Endothelial cell of hepatic sinusoid (primary cell): ENCODE data around the gene PIN4.

Source experiments
- in situ Hi-C: cut with HindIII; loops from 2 replicates; pipeline ENCODE4 v1.10.0; 2017; ENCODE audit warnings: low sequenced_read_pairs

The PIN4 gene

GRCh38 chrX:72181178-72182125, at the start of gene PIN4:
TSS of gene PIN4 (plus strand) at chrX:72181757. CDS start at chrX:72181786, 29 bp downstream.
- in situ Hi-C loops, result no loop called here

- in situ Hi-C loops, result no loop called here
These were observed 49.1 kb upstream of the PIN4 start for GRCh38 chrX:72132456-72132855.

- in situ Hi-C loops, result no loop called here
These were observed 47.6 kb upstream of the PIN4 start for GRCh38 chrX:72133851-72134546.

- in situ Hi-C loops, result no loop called here
These were observed 43.6 kb upstream of the PIN4 start for GRCh38 chrX:72137846-72138495.

GRCh38 chrX:72139538-72139937, 42.0 kb upstream of the PIN4 start:
- in situ Hi-C loops, result no loop called here

GRCh38 chrX:72141372-72142004, 40.1 kb upstream of the PIN4 start:
- in situ Hi-C loops, result no loop called here

- in situ Hi-C loops, result no loop called here
These were observed 39.3 kb upstream of the PIN4 start for GRCh38 chrX:72142094-72142793.

- in situ Hi-C loops, result no loop called here
These were observed 38.6 kb upstream of the PIN4 start for GRCh38 chrX:72142794-72143608.

- in situ Hi-C loops, result no loop called here
These were observed 38.0 kb upstream of the PIN4 start for GRCh38 chrX:72143609-72143907.

- in situ Hi-C loops, result no loop called here
These were observed 36.4 kb upstream of the PIN4 start for GRCh38 chrX:72145181-72145580.

- in situ Hi-C loops, result no loop called here
These were observed 35.0 kb upstream of the PIN4 start for GRCh38 chrX:72146527-72146926.

GRCh38 chrX:72158773-72159172, 22.8 kb upstream of the PIN4 start:
- in situ Hi-C loops, result no loop called here

GRCh38 chrX:72159769-72160168, 21.8 kb upstream of the PIN4 start:
- in situ Hi-C loops, result no loop called here

- in situ Hi-C loops, result no loop called here
These were observed 16.0 kb upstream of the PIN4 start for GRCh38 chrX:72165551-72165950.

GRCh38 chrX:72169008-72169728, 12.4 kb upstream of the PIN4 start:
- in situ Hi-C loops, result no loop called here

- in situ Hi-C loops, result loop anchor here (5.0 kb wide), 1 partner anchor 159 kb away; no protein-coding TSS in a partner anchor
These were observed 5.3 kb upstream of the PIN4 start for GRCh38 chrX:72176289-72176688.

- in situ Hi-C loops, result loop anchor here (5.0 kb wide), 1 partner anchor 160 kb away; no protein-coding TSS in a partner anchor
These were observed 4.6 kb upstream of the PIN4 start for GRCh38 chrX:72176981-72177380.

- in situ Hi-C loops, result no loop called here
These were observed 1.0 kb upstream of the PIN4 start for GRCh38 chrX:72180539-72180938.

- in situ Hi-C loops, result no loop called here
These were observed 1.4 kb downstream of the PIN4 start for GRCh38 chrX:72182924-72183323.
